Measurements from ENCODE around the gene MTOR. TPM values are rescaled to one million over a fixed set of nuclear protein-coding genes. Genes with fewer than 3 reads are reported as not detected.

MTOR gene
- total RNA-seq, 6 experiments from 2014 or later: 36.6 to 41.2 (median 38.2) TPM

- H3K9me3 Mint-ChIP-seq: no peaks in the 10 kb centered on the region
- peaks cover 21% of the 10 kb centered on the region for H3K4me1 Mint-ChIP-seq (ENCODE audit: low read depth)
- DNase-seq: no peak
- no peak overlapping the region for H3K27ac Mint-ChIP-seq
- H3K27me3 Mint-ChIP-seq (ENCODE audit: insufficient read depth): peaks cover 2% of the 10 kb centered on the region; the same call in 1 of the 2 replicates
- TF ChIP-seq, protein P1, sequence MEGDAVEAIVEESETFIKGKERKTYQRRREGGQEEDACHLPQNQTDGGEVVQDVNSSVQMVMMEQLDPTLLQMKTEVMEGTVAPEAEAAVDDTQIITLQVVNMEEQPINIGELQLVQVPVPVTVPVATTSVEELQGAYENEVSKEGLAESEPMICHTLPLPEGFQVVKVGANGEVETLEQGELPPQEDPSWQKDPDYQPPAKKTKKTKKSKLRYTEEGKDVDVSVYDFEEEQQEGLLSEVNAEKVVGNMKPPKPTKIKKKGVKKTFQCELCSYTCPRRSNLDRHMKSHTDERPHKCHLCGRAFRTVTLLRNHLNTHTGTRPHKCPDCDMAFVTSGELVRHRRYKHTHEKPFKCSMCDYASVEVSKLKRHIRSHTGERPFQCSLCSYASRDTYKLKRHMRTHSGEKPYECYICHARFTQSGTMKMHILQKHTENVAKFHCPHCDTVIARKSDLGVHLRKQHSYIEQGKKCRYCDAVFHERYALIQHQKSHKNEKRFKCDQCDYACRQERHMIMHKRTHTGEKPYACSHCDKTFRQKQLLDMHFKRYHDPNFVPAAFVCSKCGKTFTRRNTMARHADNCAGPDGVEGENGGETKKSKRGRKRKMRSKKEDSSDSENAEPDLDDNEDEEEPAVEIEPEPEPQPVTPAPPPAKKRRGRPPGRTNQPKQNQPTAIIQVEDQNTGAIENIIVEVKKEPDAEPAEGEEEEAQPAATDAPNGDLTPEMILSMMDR (IDR thresholded peaks at IDR 0.05): no peak
- H3K36me3 Mint-ChIP-seq (ENCODE audit: low read depth): peaks cover 31% of the 10 kb centered on the region
- H3K4me3 Mint-ChIP-seq: no peak overlapping the region
Observed at GRCh38 chr1:11130406-11130805, 131.9 kb downstream of the MTOR start.

DNA sequence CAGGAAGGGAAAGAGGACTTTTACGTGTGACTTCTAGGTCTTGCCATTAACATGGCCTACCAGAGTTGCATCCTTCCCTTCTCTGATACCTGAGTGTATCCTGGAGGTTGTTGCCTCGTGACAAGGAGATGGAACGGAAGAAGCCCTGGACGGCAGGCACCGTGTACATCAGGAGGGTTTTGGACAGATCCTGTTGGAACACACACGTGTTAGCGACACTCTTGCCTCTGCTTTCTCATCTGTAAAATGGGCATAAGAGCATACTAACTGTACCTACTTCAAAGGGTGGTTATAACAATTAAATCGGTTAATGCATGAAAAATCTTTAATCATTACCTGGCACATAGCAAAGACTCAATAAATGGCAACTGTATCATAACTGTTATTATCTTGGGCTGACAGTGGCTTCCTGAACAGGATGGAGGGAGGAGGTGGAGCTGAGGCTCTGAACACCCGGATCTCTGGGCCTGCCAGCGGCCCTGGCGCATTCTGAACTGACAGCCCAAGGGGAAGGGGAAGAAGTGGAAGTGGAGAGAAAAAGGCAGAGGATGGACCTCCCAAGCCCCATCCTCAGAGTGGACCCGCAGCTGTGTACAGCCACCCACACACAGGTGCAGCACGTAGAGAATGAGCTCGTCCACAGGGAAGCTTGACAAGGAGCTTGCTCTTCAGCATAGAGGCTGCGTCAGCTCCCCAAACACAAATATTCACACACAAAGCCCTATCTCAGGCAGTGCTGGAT lies 132.5 kb downstream of the MTOR start:
- no peaks in the 10 kb centered on the region for H3K9me3 Mint-ChIP-seq
- TF ChIP-seq, protein P1 (IDR thresholded peaks at IDR 0.05): no peak
- peaks cover 31% of the 10 kb centered on the region for H3K36me3 Mint-ChIP-seq (ENCODE audit: low read depth)
- H3K4me1 Mint-ChIP-seq (ENCODE audit: low read depth): peaks cover 15% of the 10 kb centered on the region
- no peak overlapping the region for H3K4me3 Mint-ChIP-seq
- no peak for DNase-seq
- no peak overlapping the region for H3K27ac Mint-ChIP-seq
- peaks cover 2% of the 10 kb centered on the region; the same call in 1 of the 2 replicates for H3K27me3 Mint-ChIP-seq (ENCODE audit: insufficient read depth)

DNA sequence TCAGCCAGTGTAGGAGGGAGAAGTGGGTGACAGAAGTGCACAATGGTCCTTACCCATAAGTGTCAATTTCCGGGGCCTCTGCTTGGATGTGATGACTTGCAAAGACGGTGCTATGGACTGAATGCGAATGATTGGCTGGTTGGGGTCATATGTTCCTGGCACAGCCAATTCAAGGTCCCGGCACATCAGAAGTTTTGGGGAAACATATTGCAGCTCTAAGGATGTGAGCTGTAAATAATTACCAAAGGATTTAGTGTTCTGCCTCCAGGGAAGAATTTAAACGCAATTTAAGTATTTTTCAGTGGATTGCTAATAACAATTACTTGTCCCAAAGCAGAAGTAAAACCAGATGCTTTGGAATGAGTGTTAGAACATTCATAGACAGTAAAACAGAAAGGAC lies 135.8 kb downstream of the MTOR start:
- peaks cover 37% of the 10 kb centered on the region for H3K36me3 Mint-ChIP-seq (ENCODE audit: low read depth)
- TF ChIP-seq, protein P1 (IDR thresholded peaks at IDR 0.05): no peak
- peaks cover 2% of the 10 kb centered on the region; the same call in 1 of the 2 replicates for H3K27me3 Mint-ChIP-seq (ENCODE audit: insufficient read depth)
- H3K4me1 Mint-ChIP-seq (ENCODE audit: low read depth): no peaks in the 10 kb centered on the region
- DNase-seq: no peak
- no peak overlapping the region for H3K27ac Mint-ChIP-seq
- no peaks in the 10 kb centered on the region for H3K9me3 Mint-ChIP-seq
- no peak overlapping the region for H3K4me3 Mint-ChIP-seq

DNA sequence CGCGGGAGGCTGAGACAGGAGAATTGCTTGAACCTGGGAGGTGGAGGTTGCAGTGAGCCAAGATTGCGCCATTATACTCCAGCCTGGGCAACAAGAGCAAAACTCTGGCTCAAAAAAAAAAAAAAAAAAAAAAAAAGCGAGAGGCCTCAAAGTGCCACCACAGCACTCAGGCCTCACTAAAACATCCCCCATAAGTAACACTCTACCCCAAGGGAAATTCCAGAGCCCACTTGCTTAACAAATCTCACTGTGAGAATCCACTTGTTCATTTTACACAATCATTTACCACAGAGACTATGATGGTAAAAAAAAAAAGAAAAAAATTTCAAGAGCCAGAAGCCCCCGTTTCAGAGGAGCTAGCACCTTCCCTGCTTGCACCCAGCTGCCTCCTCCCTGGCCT lies 136.4 kb downstream of the MTOR start:
- Mint-ChIP-seq H3K36me3 (ENCODE audit: low read depth) (peaks cover 40% of the 10 kb centered on the region), H3K27me3 (ENCODE audit: insufficient read depth) (peaks cover 2% of the 10 kb centered on the region; the same call in 1 of the 2 replicates)

DNA sequence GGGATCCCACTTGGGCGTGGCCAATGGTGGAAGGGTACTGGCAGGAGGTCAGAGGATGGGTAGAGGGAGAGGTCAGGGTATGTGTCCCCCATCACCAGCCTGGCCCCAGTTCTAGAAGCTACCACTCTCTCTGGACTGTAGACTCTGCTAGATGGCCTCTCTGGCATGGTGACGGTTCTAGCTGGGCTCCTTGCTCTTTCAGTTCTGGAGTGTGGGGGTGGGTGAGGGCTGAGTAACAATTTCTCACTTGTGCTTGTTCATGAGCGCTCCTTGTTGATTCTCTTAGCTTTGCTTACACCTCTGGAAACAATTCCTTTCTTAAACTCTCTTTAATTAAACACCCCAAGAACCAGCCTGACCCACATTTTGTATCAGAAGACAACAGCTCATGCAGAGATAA lies 137.4 kb downstream of the MTOR start:
- TF ChIP-seq, protein P1 (IDR thresholded peaks at IDR 0.05): no peak
- DNase-seq: no peak
- Mint-ChIP-seq H3K4me1 (ENCODE audit: low read depth) (no peaks in the 10 kb centered on the region), H3K27me3 (ENCODE audit: insufficient read depth) (peaks cover 2% of the 10 kb centered on the region; the same call in 1 of the 2 replicates), H3K9me3 (no peaks in the 10 kb centered on the region), H3K4me3 (no peak overlapping the region), H3K27ac (no peak overlapping the region), H3K36me3 (ENCODE audit: low read depth) (peaks cover 35% of the 10 kb centered on the region)

More for the DNA sequence above, 136.4 kb downstream of the MTOR start:
- H3K4me1 Mint-ChIP-seq (ENCODE audit: low read depth): no peaks in the 10 kb centered on the region
- DNase-seq: no peak
- TF ChIP-seq, protein P1 (IDR thresholded peaks at IDR 0.05): no peak
- no peak overlapping the region for H3K27ac Mint-ChIP-seq
- H3K4me3 Mint-ChIP-seq: no peak overlapping the region
- H3K9me3 Mint-ChIP-seq: no peaks in the 10 kb centered on the region

Data from HFFc6 (cell line).